PC-3 (cell line): ENCODE data around the gene HNRNPD. TPM values are rescaled to one million over a fixed set of nuclear protein-coding genes. Genes with fewer than 3 reads are reported as not detected.

ENCODE experiments used
- ATAC-seq: fragments of 200-7000 bp; cut with Tn5 transposase; 2 replicates; pipeline ENCODE4 v1.9.1; 2020; ENCODE audit warnings: mild to moderate bottlenecking, moderate library complexity
- BruUV-seq: library from RNA; stranded (reverse); fragments of 400-500 nt; replicated peaks from 2 replicates; lab custom pipeline; 2021; lab: Mats Ljungman, UMichigan
- CTCF ChIA-PET: fragments of 300-600 bp; sonication (Branson Sonifier 250); formaldehyde crosslinking; loops from one replicate; lab custom pipeline; 2022; ENCODE audit warnings: antibody characterized with exemption; lab: Charles Lee
- POLR2A ChIA-PET: fragments of 300-600 bp; sonication (Branson Sonifier 250); formaldehyde crosslinking; loops from one replicate; lab custom pipeline; 2022; ENCODE audit warnings: antibody characterized with exemption; ENCODE audit not compliant: unreplicated experiment; lab: Charles Lee
- DNase-seq: peaks from one replicate; pipeline ENCODE4 v3.0.0-alpha.2; 2015
- H2AFZ ChIP-seq: fragments of 300-600 bp; sonication (generic); 2 replicates; pipeline ENCODE4 v1.6.0; 2016; ENCODE audit warnings: antibody characterized with exemption, low read length
- H3F3A ChIP-seq: fragments of 300-600 bp; sonication (generic); one replicate; pipeline ENCODE4 v1.6.0; 2017; ENCODE audit warnings: antibody characterized with exemption, low read length, control low read depth, mild to moderate bottlenecking; ENCODE audit not compliant: unreplicated experiment
- H3K27ac ChIP-seq: fragments of 300-600 bp; sonication (generic); 2 replicates; pipeline ENCODE4 v1.5.1; 2016; ENCODE audit warnings: mild to moderate bottlenecking, low read length
- H3K27me3 ChIP-seq: fragments of 300-600 bp; sonication (generic); 2 replicates; pipeline ENCODE4 v1.6.1; 2016; ENCODE audit warnings: low read length, mixed read lengths
- H3K36me3 ChIP-seq: fragments of 300-600 bp; sonication (generic); 2 replicates; pipeline ENCODE4 v1.6.1; 2016; ENCODE audit warnings: low read depth, mixed run types, low read length, mixed read lengths
- H3K4me1 ChIP-seq: fragments of 300-600 bp; sonication (generic); 2 replicates; pipeline ENCODE4 v1.5.1; 2016; ENCODE audit warnings: low read length; ENCODE audit not compliant: insufficient read depth
- H3K4me2 ChIP-seq: fragments of 300-600 bp; sonication (generic); 2 replicates; pipeline ENCODE4 v1.6.0; 2016; ENCODE audit warnings: low read length
- H3K4me3 ChIP-seq: fragments of 300-600 bp; sonication (generic); 2 replicates; pipeline ENCODE4 v1.5.1; 2016; ENCODE audit warnings: mild to moderate bottlenecking, low read length, mixed read lengths
- H3K79me2 ChIP-seq: fragments of 300-600 bp; sonication (generic); 2 replicates; pipeline ENCODE4 v1.6.1; 2017; ENCODE audit warnings: low read length, mixed read lengths
- H3K9ac ChIP-seq: fragments of 300-600 bp; sonication (generic); 2 replicates; pipeline ENCODE4 v1.6.0; 2016; ENCODE audit warnings: mild to moderate bottlenecking, low read length
- H3K9me2 ChIP-seq: fragments of 300-600 bp; sonication (generic); replicated peaks from 2 replicates; pipeline ENCODE4 v1.6.1; 2016; ENCODE audit warnings: mixed run types, low read length, mixed read lengths
- H3K9me3 ChIP-seq: fragments of 300-600 bp; sonication (generic); 2 replicates; pipeline ENCODE4 v1.6.1; 2016; ENCODE audit warnings: low read length, mixed read lengths
- H4K20me1 ChIP-seq: fragments of 300-600 bp; sonication (generic); 2 replicates; pipeline ENCODE4 v1.6.1; 2016; ENCODE audit warnings: low read length, mixed read lengths
- EZH2 ChIP-seq: fragments of 300-600 bp; sonication (generic); IDR thresholded peaks from one replicate; pipeline ENCODE4 v1.6.1; 2017; ENCODE audit warnings: antibody characterized with exemption, mild to moderate bottlenecking, low read length; ENCODE audit not compliant: unreplicated experiment
- EZH2phosphoT487 ChIP-seq: fragments of 300-600 bp; sonication (generic); IDR thresholded peaks from 2 replicates; pipeline ENCODE4 v1.6.1; 2018; ENCODE audit warnings: mild to moderate bottlenecking, antibody characterized with exemption, low read length, borderline replicate concordance
- intact Hi-C: fragments of 100-400 bp; cut with micrococcal nuclease; formaldehyde crosslinking; loops from 2 replicates; pipeline ENCODE4 v1.9.0; 2023
- total RNA-seq: library from RNA; depleted of rRNA; stranded (reverse); fragments of >200 nt; gene quantifications from 2 replicates; pipeline ENCODE4 v1.2.3, GENCODE V29; 2014
- TF ChIP-seq, protein P1 (sequence below): fragments of 300-600 bp; sonication (generic); conservative IDR thresholded peaks from 2 replicates; pipeline ENCODE4 v1.5.1; 2017; ENCODE audit warnings: antibody characterized with exemption, low read depth, mild to moderate bottlenecking, low read length

HNRNPD gene
- total RNA-seq, 1 experiment from 2014 or later: 86.4 TPM

DNA sequence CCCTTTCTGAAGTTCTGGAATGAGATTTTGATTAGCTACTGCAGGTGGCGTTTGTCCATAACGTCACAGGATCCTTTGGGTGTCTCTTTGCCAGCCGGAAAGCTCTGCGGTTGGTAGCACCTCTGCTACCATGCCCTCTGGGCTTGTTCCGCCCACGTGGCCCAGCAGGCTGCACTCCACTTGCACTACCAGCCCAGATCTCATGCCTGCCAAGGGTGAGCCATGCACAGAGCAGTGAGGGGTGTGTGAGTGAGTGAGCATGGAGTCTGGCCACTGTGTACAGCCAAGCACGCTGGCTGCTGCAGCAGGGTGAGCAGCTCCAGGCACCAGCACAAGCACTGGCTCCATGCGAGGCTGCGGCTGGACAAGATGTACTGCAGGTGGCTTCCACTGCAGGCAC lies 6.6 kb upstream of the HNRNPD start:
- intact Hi-C loops: no loop called here
- no TSS peak for BruUV-seq
- CTCF ChIA-PET: interaction anchor here (0.5 to 1.0 kb wide), 4 partner anchors 35 to 74 kb away, joined by 3 read pairs; no protein-coding TSS in a partner anchor

DNA sequence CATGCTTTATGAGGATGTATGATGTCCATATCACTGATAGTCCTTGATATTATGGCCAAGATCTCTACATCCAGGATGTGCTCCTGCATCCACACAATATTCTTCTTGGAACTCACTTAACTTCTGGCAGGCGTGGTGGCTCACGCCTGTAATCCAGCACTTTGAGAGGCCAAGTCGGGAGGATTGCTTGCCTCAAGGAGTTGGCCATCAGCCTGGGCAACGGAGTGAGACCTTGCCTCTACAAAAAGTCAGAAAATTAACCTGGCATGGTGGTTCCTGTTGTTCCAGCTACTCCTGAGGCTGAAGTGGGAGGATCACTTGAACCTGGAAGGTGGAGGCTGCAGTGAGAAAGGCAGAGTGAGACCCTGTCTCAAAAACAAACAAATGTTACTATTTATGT lies 2.3 kb upstream of the HNRNPD start:
- CTCF ChIA-PET: no interaction called here
- peak overlapping the region; percentile 97 for H3K4me3 ChIP-seq

More for the DNA sequence above, 6.6 kb upstream of the HNRNPD start:
- Histone ChIP-seq H3K27ac (peak overlapping the region; percentile 42; the same call in 1 of the 2 replicates), H3K79me2 (peaks cover 24% of the 10 kb centered on the region), H3K4me2 (peak overlapping the region; percentile 46; the same call in 1 of the 2 replicates), H3K27me3 (no peaks in the 10 kb centered on the region), H3K9ac (no peak overlapping the region), H3K9me3 (no peaks in the 10 kb centered on the region), H3K4me1 (peaks cover 19% of the 10 kb centered on the region), H3K4me3 (no peak overlapping the region), H3F3A (no peaks in the 10 kb centered on the region), H2AFZ (no peak overlapping the region), H3K36me3 (no peaks in the 10 kb centered on the region), H4K20me1 (peaks cover 7% of the 10 kb centered on the region; the same call in 1 of the 2 replicates), H3K9me2 (no peaks in the 10 kb centered on the region)
- POLR2A ChIA-PET: interaction anchor here (0.6 kb wide), 1 partner anchor 49 kb away, joined by 6 read pairs; no protein-coding TSS in a partner anchor
- DNase-seq (peak; percentile 91), ATAC-seq (peak; percentile 97)
- TF ChIP-seq, protein P1, sequence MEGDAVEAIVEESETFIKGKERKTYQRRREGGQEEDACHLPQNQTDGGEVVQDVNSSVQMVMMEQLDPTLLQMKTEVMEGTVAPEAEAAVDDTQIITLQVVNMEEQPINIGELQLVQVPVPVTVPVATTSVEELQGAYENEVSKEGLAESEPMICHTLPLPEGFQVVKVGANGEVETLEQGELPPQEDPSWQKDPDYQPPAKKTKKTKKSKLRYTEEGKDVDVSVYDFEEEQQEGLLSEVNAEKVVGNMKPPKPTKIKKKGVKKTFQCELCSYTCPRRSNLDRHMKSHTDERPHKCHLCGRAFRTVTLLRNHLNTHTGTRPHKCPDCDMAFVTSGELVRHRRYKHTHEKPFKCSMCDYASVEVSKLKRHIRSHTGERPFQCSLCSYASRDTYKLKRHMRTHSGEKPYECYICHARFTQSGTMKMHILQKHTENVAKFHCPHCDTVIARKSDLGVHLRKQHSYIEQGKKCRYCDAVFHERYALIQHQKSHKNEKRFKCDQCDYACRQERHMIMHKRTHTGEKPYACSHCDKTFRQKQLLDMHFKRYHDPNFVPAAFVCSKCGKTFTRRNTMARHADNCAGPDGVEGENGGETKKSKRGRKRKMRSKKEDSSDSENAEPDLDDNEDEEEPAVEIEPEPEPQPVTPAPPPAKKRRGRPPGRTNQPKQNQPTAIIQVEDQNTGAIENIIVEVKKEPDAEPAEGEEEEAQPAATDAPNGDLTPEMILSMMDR: peak; percentile 43; the same call in 1 of the 2 replicates
- no peak for TF ChIP-seq EZH2
- TF ChIP-seq EZH2phosphoT487: no peak

More for the DNA sequence above, 2.3 kb upstream of the HNRNPD start:
- H2AFZ ChIP-seq: no peak overlapping the region
- peaks cover 61% of the 10 kb centered on the region for H3K79me2 ChIP-seq
- H3K36me3 ChIP-seq: peaks cover 14% of the 10 kb centered on the region
- intact Hi-C loops: loop anchor here (10.0 kb wide), 1 partner anchor 659 kb away; the partner anchor contains the start of gene COPS4
- H3K4me1 ChIP-seq: peaks cover 19% of the 10 kb centered on the region
- POLR2A ChIA-PET: interaction anchor here (0.7 kb wide), 1 partner anchor 81 kb away, joined by 3 read pairs; no protein-coding TSS in a partner anchor
- DNase-seq: no peak
- no peak for ATAC-seq
- H3K27me3 ChIP-seq: no peaks in the 10 kb centered on the region
- no peaks in the 10 kb centered on the region for H3K9me3 ChIP-seq
- TF ChIP-seq, protein P1: no peak
- TF ChIP-seq EZH2: no peak
- TF ChIP-seq EZH2phosphoT487: no peak
- no peaks in the 10 kb centered on the region for H3K9me2 ChIP-seq
- peak overlapping the region; percentile 90 for H3K4me2 ChIP-seq
- no peak overlapping the region for H3K27ac ChIP-seq
- H4K20me1 ChIP-seq: peaks cover 25% of the 10 kb centered on the region
- BruUV-seq: no TSS peak
- H3K9ac ChIP-seq: no peak overlapping the region
- no peaks in the 10 kb centered on the region for H3F3A ChIP-seq
